ENCODE data around the gene WASHC2A. TPM values are rescaled to one million over a fixed set of nuclear protein-coding genes. Genes with fewer than 3 reads are reported as not detected.
"Not testable (repeated sequence)": the region's sequence is repeated elsewhere in the genome, so short reads cannot be mapped to it uniquely, and the experiment has no call there.

WASHC2A gene
- total RNA-seq, 3 donors from 2014 or later, result 40.1 to 52.5 (median 41.3) TPM

- intact Hi-C loops (cut with DNase I; ENCODE audit: low total_unique reads), result no loop called here
- no peaks in the 10 kb centered on the region for H3K4me1 ChIP-seq
- DNase-seq (ENCODE audit: low spot score in 2 of 2), result no peak
- H3K27ac ChIP-seq, result no peak overlapping the region
- H3K9me3 ChIP-seq, result no peaks in the 10 kb centered on the region
- H3K4me3 ChIP-seq, result no peak overlapping the region
- TF ChIP-seq POLR2A (IDR thresholded peaks at IDR 0.05) (no peak), POLR2AphosphoS5 (IDR thresholded peaks at IDR 0.05) (no peak)
- TF ChIP-seq, protein P1, sequence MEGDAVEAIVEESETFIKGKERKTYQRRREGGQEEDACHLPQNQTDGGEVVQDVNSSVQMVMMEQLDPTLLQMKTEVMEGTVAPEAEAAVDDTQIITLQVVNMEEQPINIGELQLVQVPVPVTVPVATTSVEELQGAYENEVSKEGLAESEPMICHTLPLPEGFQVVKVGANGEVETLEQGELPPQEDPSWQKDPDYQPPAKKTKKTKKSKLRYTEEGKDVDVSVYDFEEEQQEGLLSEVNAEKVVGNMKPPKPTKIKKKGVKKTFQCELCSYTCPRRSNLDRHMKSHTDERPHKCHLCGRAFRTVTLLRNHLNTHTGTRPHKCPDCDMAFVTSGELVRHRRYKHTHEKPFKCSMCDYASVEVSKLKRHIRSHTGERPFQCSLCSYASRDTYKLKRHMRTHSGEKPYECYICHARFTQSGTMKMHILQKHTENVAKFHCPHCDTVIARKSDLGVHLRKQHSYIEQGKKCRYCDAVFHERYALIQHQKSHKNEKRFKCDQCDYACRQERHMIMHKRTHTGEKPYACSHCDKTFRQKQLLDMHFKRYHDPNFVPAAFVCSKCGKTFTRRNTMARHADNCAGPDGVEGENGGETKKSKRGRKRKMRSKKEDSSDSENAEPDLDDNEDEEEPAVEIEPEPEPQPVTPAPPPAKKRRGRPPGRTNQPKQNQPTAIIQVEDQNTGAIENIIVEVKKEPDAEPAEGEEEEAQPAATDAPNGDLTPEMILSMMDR (IDR thresholded peaks at IDR 0.05), result no peak
- no peaks in the 10 kb centered on the region for H3K27me3 ChIP-seq
- no peaks in the 10 kb centered on the region for H3K36me3 ChIP-seq
Measured at GRCh38 chr10:50033481-50033880, 34.3 kb upstream of the WASHC2A start.

DNA sequence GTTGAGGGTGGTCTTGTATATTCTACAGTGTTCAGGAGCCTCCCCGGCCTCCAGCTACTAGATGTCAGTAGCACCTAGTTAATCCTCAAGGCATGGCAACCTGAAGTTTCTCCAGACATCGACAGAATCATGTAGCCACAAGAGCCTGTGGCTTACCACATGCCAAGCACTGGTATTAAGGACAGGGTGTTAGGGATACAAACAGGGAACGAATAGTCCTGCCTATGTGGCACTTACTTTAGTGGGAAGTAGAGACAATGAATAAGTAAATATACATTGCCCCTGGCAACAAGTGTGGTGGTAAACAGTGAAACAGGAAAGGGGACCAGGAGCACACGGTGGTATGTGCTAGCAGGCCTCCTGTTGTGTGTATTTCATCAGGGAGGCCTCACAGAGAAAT, 32.4 kb upstream of the WASHC2A start:
- DNase-seq (ENCODE audit: low spot score in 2 of 2); H3K9me3 ChIP-seq; H3K27ac ChIP-seq; H3K27me3 ChIP-seq; intact Hi-C loops (cut with DNase I; ENCODE audit: low total_unique reads); H3K4me3 ChIP-seq; H3K4me1 ChIP-seq; H3K36me3 ChIP-seq: not testable (repeated sequence)

DNA sequence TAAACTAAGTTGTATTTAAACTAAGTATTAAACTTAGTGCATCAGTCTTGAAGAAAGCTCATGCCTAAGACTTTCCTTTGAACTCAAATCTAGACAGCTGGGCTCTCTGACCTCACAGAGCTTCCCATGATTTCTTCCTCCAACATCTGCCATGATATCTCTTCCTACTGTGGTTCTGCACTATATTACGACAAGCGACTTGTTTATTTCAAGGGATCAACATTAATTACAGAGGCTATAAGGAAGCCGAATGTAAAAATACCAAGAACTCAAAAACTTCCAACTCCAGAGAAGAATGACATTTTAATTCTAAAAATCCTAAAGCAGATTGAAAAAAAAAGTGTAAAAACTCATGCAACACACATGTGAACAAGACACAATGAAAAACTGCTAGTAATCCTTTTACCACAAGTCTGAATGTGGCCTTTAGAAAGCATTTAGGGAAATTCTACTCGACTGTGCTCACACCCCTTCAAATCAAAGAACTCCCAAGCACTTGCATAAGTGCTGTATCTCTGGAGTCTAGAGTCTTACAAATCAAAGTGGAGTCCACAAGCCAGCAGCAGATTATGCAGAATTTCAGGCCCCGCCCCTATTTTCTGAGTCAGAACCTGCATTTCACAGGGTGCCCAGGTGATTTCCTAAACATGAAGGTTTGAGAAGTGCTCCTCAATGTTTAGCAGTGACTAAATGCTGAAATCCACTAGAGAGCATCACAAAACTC, 22.7 kb upstream of the WASHC2A start:
- H3K4me1 ChIP-seq, result no peaks in the 10 kb centered on the region
- H3K4me3 ChIP-seq, result no peak overlapping the region
- intact Hi-C loops (cut with DNase I; ENCODE audit: low total_unique reads), result no loop called here
- TF ChIP-seq POLR2A (IDR thresholded peaks at IDR 0.05) (no peak), POLR2AphosphoS5 (IDR thresholded peaks at IDR 0.05) (no peak)
- TF ChIP-seq, protein P1 (IDR thresholded peaks at IDR 0.05), result no peak
- DNase-seq (ENCODE audit: low spot score in 2 of 2), result no peak
- H3K36me3 ChIP-seq, result no peaks in the 10 kb centered on the region
- H3K9me3 ChIP-seq, result no peaks in the 10 kb centered on the region
- no peaks in the 10 kb centered on the region for H3K27me3 ChIP-seq
- no peak overlapping the region for H3K27ac ChIP-seq

DNA sequence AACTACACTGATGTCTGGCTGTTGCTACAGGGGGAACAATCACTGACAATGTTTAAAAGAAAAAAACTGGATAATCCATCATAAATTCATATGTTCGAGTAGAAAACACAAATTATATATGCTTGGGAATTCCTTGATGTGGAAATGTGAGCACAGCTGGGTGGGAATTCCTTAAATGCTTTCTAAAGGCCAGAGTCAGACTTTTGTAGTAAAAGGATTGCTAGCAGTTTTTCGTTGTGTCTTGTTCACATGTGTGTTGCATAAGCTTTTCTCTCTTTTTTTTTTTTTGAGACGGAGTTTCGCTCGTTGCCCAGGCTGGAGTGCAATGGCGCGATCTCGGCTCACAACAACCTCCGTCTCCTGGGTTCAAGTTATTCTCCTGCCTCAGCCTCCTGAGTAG, 21.3 kb upstream of the WASHC2A start:
- H3K27ac ChIP-seq; H3K36me3 ChIP-seq; H3K4me3 ChIP-seq; intact Hi-C loops (cut with DNase I; ENCODE audit: low total_unique reads); H3K27me3 ChIP-seq; DNase-seq (ENCODE audit: low spot score in 2 of 2); H3K9me3 ChIP-seq; H3K4me1 ChIP-seq: not testable (repeated sequence)

DNA sequence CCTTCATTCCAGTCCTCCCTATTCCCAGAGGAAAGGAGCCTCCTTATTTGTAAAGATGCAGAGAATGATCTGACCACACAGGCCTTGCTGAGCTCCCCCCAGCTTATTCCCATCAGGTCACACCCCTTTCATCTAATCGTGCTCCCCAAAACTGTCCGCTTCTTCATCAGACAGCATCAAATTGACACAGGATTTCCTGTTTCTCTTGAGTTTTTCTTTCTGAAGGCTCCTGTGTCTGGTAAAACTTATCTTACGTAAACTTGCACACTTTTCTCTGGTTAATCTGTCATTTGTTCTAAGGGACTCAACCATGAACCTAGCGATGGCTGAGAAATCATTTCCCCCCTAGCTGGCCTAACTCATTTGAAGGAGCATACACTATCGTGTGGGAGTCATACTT, 20.2 kb upstream of the WASHC2A start:
- H3K27me3 ChIP-seq; H3K27ac ChIP-seq; H3K4me3 ChIP-seq; H3K9me3 ChIP-seq; DNase-seq (ENCODE audit: low spot score in 2 of 2); intact Hi-C loops (cut with DNase I; ENCODE audit: low total_unique reads); H3K36me3 ChIP-seq; H3K4me1 ChIP-seq: not testable (repeated sequence)

GRCh38 chr10:50051995-50052660, 15.6 kb upstream of the WASHC2A start:
- H3K27ac ChIP-seq; H3K36me3 ChIP-seq; H3K4me1 ChIP-seq; H3K27me3 ChIP-seq; H3K4me3 ChIP-seq; DNase-seq (ENCODE audit: low spot score in 2 of 2); H3K9me3 ChIP-seq; intact Hi-C loops (cut with DNase I; ENCODE audit: low total_unique reads): not testable (repeated sequence)

- H3K36me3 ChIP-seq; H3K4me1 ChIP-seq; H3K9me3 ChIP-seq; H3K27me3 ChIP-seq; intact Hi-C loops (cut with DNase I; ENCODE audit: low total_unique reads); H3K4me3 ChIP-seq; H3K27ac ChIP-seq; DNase-seq (ENCODE audit: low spot score in 2 of 2): not testable (repeated sequence)
Measured at GRCh38 chr10:50052778-50053376, 14.9 kb upstream of the WASHC2A start.

DNA sequence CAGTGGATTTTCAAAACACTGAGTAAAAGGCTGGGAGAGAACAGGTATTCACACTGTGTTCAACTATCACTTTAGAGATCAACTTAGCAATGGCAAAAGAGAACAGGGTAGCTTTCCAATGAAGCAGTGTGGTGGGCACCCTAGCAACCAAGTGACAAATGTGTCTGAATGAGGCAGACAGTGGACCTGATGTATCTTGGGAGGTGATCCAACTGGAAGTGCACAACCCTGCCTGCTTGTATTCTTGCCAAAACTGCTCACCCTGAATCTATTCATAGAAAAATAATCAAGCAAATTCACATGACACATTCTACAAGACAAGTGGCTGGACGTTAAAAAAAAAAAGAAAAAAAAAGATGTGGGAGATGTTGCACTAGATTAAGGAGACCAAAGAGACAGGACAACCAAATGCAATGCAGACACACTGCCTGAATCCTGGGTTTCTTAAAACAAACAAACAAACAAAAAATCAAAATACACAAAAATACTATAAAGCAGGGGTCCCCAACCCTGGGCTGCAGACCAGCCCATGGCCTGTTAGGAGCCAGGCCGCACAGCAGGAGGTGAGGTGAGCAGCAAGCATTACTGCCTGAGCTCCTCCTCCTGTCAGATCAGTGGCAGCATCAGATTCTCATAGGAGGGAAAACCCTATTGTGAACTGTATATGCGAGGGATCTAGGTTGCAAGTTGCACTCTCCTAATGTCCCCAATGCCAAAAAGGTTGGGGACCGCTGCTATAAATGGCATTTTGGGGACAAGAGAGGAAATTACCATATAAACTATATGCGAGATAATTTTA, 12.1 kb upstream of the WASHC2A start:
- intact Hi-C loops (cut with DNase I; ENCODE audit: low total_unique reads); DNase-seq (ENCODE audit: low spot score in 2 of 2); H3K9me3 ChIP-seq; H3K4me3 ChIP-seq; H3K27me3 ChIP-seq; H3K36me3 ChIP-seq; H3K27ac ChIP-seq; H3K4me1 ChIP-seq: not testable (repeated sequence)

GRCh38 chr10:50056654-50057053, 11.1 kb upstream of the WASHC2A start:
- H3K36me3 ChIP-seq; H3K9me3 ChIP-seq; H3K4me1 ChIP-seq; DNase-seq (ENCODE audit: low spot score in 2 of 2); H3K27me3 ChIP-seq; intact Hi-C loops (cut with DNase I; ENCODE audit: low total_unique reads); H3K27ac ChIP-seq; H3K4me3 ChIP-seq: not testable (repeated sequence)

GRCh38 chr10:50058727-50059126, 9.0 kb upstream of the WASHC2A start:
- H3K27ac ChIP-seq; H3K9me3 ChIP-seq; intact Hi-C loops (cut with DNase I; ENCODE audit: low total_unique reads); DNase-seq (ENCODE audit: low spot score in 2 of 2); H3K4me3 ChIP-seq; H3K4me1 ChIP-seq; H3K27me3 ChIP-seq; H3K36me3 ChIP-seq: not testable (repeated sequence)

Measured in breast epithelium (tissue), 4 donors.